ENCODE results near the gene PSMD6.

The PSMD6 gene

DNA sequence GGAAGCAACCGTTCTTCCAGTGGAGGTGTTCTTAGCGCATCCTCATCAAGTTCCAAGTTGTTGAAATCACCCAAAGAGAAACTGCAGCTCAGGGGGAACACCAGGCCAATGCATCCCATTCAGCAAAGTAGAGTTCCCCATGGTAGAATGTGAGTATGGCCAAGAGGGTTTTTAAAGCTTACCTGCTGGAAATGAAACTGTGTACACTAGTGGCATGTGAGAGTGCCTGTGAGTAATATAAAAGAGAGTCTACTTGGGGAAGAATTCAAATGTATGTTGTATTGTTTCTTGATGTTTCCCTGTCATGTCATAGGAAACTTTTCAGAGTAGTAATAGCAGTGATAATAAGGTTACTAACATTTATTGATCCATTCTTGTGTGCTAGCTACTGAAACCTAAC is 43.3 kb downstream of the PSMD6 start:
- peaks cover 38 to 39% (median 38%) of the 10 kb centered on the region in 3 donors for H3K36me3 ChIP-seq
- H3K4me3 ChIP-seq, result no peak overlapping the region
- no peak for DNase-seq
- H3K9me3 ChIP-seq, result no peaks in the 10 kb centered on the region
- H3K4me1 ChIP-seq, result peaks cover 0 to 43% (median 17%) of the 10 kb centered on the region in 4 donors
- intact Hi-C loops (cut with DNase I; ENCODE audit: low total_unique reads), result no loop called here
- TF ChIP-seq, protein P1, sequence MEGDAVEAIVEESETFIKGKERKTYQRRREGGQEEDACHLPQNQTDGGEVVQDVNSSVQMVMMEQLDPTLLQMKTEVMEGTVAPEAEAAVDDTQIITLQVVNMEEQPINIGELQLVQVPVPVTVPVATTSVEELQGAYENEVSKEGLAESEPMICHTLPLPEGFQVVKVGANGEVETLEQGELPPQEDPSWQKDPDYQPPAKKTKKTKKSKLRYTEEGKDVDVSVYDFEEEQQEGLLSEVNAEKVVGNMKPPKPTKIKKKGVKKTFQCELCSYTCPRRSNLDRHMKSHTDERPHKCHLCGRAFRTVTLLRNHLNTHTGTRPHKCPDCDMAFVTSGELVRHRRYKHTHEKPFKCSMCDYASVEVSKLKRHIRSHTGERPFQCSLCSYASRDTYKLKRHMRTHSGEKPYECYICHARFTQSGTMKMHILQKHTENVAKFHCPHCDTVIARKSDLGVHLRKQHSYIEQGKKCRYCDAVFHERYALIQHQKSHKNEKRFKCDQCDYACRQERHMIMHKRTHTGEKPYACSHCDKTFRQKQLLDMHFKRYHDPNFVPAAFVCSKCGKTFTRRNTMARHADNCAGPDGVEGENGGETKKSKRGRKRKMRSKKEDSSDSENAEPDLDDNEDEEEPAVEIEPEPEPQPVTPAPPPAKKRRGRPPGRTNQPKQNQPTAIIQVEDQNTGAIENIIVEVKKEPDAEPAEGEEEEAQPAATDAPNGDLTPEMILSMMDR (IDR thresholded peaks at IDR 0.05), result no peak
- no peaks in the 10 kb centered on the region for H3K27me3 ChIP-seq
- H3K27ac ChIP-seq, result no peak overlapping the region

DNA sequence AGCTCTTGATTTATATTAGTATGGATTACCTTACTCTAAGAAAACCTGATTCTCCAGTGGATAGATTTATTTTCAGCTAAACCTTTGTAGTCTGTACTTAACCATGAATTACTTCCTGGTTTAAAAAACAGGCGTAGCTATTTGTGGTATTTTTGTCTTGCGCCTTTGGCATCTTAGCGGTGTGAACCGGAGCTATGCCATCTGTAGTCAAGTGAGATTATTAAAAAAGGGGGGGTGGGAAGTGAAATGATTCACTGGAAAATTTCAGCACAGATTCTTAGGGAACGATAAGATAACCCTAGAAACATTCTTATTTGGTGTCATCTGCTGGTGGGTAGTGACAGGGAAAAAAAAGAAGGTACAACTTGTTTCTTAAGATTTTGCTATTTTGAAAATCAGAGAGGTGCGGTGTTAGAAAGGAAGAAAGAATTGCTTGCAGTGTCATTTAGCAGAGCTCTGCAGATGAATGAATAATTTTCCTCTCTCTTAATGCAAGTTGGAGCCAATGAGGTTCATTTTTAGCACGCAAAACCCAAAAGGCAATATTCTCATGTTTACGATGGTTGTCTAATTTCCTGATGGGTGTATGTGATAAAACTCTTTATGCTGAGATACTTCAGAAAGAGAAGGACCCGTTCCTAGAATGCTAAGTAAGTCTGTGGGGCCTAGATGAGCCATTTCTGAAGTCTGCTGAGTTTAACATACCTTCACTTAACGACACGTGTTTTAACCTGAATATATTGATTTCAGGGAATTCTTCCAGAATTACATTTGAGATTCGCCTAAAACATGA is 44.0 kb downstream of the PSMD6 start:
- no peak overlapping the region for H3K27ac ChIP-seq
- no peaks in the 10 kb centered on the region for H3K9me3 ChIP-seq
- no peak for DNase-seq
- TF ChIP-seq, protein P1 (IDR thresholded peaks at IDR 0.05), result no peak
- peaks cover 31 to 39% (median 32%) of the 10 kb centered on the region in 3 donors for H3K36me3 ChIP-seq
- peaks cover 0 to 43% (median 17%) of the 10 kb centered on the region in 4 donors for H3K4me1 ChIP-seq
- H3K4me3 ChIP-seq, result no peak overlapping the region
- intact Hi-C loops (cut with DNase I; ENCODE audit: low total_unique reads), result no loop called here
- no peaks in the 10 kb centered on the region for H3K27me3 ChIP-seq

DNA sequence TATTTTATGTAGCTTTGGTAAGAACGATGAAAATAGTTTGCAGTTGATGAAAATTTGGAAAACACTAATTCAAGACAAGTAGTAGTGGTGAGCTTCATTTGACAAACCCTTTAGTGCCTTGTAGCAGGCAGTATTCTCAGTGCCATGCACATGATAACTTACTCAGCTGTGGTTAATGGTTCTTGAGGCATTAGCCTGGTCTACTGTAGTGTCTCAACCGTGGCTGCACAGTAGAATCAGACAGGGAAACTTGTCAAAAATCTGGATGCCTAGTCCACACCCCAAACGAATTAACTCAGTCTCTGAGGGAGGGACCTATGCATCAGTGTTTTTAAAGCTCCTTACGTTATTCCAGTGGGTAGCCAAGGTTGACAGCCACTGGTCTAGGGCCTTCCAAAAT is 45.4 kb downstream of the PSMD6 start:
- no peaks in the 10 kb centered on the region for H3K9me3 ChIP-seq
- no peaks in the 10 kb centered on the region for H3K27me3 ChIP-seq
- H3K36me3 ChIP-seq, result peaks cover 20 to 31% (median 26%) of the 10 kb centered on the region in 3 donors
- DNase-seq, result no peak
- intact Hi-C loops (cut with DNase I; ENCODE audit: low total_unique reads), result no loop called here
- H3K4me1 ChIP-seq, result peaks cover 0 to 50% (median 21%) of the 10 kb centered on the region in 4 donors
- TF ChIP-seq, protein P1 (IDR thresholded peaks at IDR 0.05), result no peak
- no peak overlapping the region for H3K27ac ChIP-seq
- no peak overlapping the region for H3K4me3 ChIP-seq

DNA sequence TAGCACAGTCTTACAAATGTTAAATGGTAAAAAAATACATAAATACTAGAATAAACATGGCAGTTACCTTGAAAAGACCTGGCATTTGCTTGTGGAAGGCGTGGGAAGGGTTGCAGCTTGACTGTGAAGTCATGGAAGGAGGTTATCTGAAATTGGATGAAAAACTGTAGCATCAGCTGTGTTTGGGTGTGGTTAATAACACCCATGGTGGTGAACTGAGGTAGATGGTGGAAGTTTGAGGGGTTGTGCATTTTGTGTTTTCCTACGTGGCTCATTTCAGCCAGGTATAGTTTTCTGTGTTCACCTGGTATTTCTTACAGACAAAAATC is 46.5 kb downstream of the PSMD6 start:
- peaks cover 0 to 60% (median 30%) of the 10 kb centered on the region in 4 donors for H3K4me1 ChIP-seq
- H3K36me3 ChIP-seq, result peaks cover 16 to 21% (median 18%) of the 10 kb centered on the region in 3 donors
- TF ChIP-seq, protein P1 (IDR thresholded peaks at IDR 0.05), result no peak
- no peaks in the 10 kb centered on the region for H3K9me3 ChIP-seq
- no peak overlapping the region for H3K4me3 ChIP-seq
- DNase-seq, result no peak
- H3K27me3 ChIP-seq, result no peaks in the 10 kb centered on the region
- intact Hi-C loops (cut with DNase I; ENCODE audit: low total_unique reads), result no loop called here
- no peak overlapping the region for H3K27ac ChIP-seq

DNA sequence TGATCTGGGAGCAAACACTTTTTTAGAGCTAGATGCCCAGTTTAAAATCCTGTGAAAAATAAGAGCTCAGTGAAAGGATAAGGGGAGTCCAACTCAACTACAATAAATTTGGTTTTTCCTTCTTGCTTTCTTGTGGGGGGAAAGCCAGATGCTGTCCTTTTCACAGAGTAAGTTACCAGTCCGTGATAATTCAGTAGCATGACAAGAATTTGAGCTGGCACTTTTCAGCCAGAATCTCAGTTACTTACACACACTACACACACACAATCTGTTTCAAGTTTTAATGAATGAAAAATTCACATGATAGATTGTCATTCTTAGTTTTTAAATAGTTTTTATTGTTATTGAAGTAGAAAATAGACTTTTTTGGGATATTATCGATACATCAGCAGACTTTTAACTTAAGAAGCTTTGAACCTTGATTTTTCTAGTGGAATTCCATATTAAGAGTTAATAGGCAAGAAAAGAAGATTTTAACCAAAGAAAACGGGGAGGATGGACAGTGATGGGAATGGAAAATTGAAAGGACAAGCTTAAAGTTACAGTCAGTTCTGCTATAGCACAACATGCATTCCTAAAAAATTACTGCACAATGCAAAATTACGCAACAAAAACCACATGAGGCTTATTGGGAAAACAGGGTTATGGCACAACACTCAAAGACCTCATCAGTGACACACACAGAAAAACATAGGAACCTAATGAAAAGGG is 47.0 kb downstream of the PSMD6 start:
- peaks cover 0 to 63% (median 34%) of the 10 kb centered on the region in 4 donors for H3K4me1 ChIP-seq
- intact Hi-C loops (cut with DNase I; ENCODE audit: low total_unique reads), result no loop called here

More for the DNA sequence above, 47.0 kb downstream of the PSMD6 start:
- Histone ChIP-seq H3K9me3 (no peaks in the 10 kb centered on the region), H3K36me3 (peaks cover 12 to 16% (median 14%) of the 10 kb centered on the region in 3 donors), H3K27ac (peak overlapping the region in 1 of 2 donors; percentile 26), H3K27me3 (no peaks in the 10 kb centered on the region), H3K4me3 (no peak overlapping the region)
- no peak for DNase-seq
- TF ChIP-seq, protein P1 (IDR thresholded peaks at IDR 0.05), result no peak

Data from tibial artery (tissue), 4 donors.